A375 (cell line): ENCODE results near the gene PCDHGA6. TPM values are rescaled to one million over a fixed set of nuclear protein-coding genes. Genes with fewer than 3 reads are reported as not detected.

Experiments
- total RNA-seq: library from RNA; depleted of rRNA; stranded (reverse); fragments of >200 nt; shearing (Covaris generic); gene quantifications from 2 replicates; pipeline ENCODE4 v1.2.3, GENCODE V29; 2014; rRNA removed

The PCDHGA6 gene
- total RNA-seq, 1 experiment from 2014 or later = 1.2 TPM

DNA sequence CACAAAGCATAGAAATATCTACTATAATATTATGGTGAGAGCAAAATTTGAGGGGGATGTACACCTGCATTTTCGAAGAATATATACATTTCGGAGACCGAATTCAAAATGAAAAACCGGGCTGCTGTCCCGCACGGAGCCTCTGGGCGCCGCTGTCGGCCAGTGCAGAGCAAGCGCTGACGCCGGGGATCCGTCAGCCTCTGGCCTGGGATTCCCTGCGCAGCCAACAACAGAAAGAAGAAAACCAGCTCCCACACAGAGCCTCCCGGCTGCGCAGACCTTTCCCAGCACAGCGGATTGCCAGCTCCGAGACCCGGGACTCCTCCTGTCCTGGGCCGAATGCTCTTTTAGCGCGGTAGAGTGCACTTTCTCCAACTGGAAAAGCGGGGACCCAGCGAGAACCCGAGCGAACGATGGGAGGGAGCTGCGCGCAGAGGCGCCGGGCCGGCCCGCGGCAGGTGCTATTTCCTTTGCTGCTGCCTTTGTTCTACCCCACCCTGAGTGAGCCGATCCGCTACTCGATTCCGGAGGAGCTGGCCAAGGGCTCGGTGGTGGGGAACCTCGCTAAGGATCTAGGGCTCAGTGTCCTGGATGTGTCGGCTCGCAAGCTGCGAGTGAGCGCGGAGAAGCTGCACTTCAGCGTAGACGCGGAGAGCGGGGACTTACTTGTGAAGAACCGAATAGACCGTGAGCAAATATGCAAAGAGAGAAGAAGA is 34.3 kb downstream of the PCDHGA6 start, which contains the start of gene PCDHGB6:
PCDHGB6 (plus strand) TSS at position 232 of the 716 bp plus-strand sequence; CDS start at position 414, 182 bp downstream.

GRCh38 chr5:141412854-141413539 is 39.3 kb downstream of the PCDHGA6 start, which contains the start of gene PCDHGA10:
Gene PCDHGA10 (plus strand): TSS chr5:141412987. CDS start chr5:141413176, 189 bp downstream.

GRCh38 chr5:141417494-141418172 is 43.9 kb downstream of the PCDHGA6 start, which contains the start of gene PCDHGB7:
Gene PCDHGB7 (plus strand): TSS chr5:141417677. CDS start chr5:141417860, 183 bp downstream.

DNA sequence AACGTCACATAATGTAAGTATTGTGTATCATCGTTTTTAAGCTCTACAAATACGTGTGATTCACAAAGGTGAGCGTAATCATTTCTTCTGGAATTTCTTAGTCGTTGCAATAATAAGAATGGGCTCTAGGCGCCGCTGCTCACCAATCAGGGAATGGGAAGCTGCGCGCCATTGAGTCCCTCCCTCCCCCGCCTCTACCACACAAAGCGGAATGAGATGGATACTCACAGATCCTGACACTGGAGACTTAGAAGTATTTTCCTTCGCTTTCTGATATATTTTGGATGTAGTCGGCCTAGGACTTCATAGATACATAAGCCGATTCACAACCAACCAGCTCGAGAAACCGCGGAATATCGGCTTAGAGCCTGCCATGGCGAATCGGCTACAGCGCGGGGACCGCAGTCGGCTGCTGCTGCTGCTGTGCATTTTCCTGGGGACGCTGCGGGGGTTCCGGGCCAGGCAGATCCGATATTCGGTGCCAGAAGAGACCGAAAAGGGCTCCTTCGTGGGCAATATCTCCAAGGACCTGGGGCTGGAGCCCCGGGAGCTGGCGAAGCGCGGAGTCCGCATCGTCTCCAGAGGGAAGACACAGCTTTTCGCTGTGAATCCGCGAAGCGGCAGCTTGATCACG is 47.3 kb downstream of the PCDHGA6 start, which contains the start of gene PCDHGA11:
PCDHGA11 (plus strand) TSS at position 197 of the 634 bp plus-strand sequence; CDS start at position 374, 177 bp downstream.

Other genes starting within 250 kb of the PCDHGA6 start
- gene PCDHB5, start 238.7 kb upstream of the PCDHGA6 start, total RNA-seq = 12.2 and 12.4 TPM in 2 replicates
- gene PCDHB6, start 223.8 kb upstream of the PCDHGA6 start, total RNA-seq = 7.8 and 10.6 TPM in 2 replicates
- 5.7 and 6.7 TPM in 2 replicates for gene PCDHB7, start 201.2 kb upstream of the PCDHGA6 start, total RNA-seq
- 6.5 and 6.6 TPM in 2 replicates for gene PCDHB8, start 196.1 kb upstream of the PCDHGA6 start, total RNA-seq
- gene PCDHB16, start 191.5 kb upstream of the PCDHGA6 start, total RNA-seq = 7.7 and 7.9 TPM in 2 replicates
- gene PCDHB9, start 186.7 kb upstream of the PCDHGA6 start, total RNA-seq = 3.1 and 4.1 TPM in 2 replicates
- gene PCDHB10, start 181.5 kb upstream of the PCDHGA6 start, total RNA-seq = 2.3 and 3.0 TPM in 2 replicates
- 2.7 and 3.9 TPM in 2 replicates for gene PCDHB11, start 174.3 kb upstream of the PCDHGA6 start, total RNA-seq
- gene PCDHB12, start 165.2 kb upstream of the PCDHGA6 start, total RNA-seq = 2.3 and 2.7 TPM in 2 replicates
- 2.4 and 2.9 TPM in 2 replicates for gene PCDHB13, start 160.0 kb upstream of the PCDHGA6 start, total RNA-seq
- gene PCDHB14, start 150.5 kb upstream of the PCDHGA6 start, total RNA-seq = 1.8 and 2.9 TPM in 2 replicates
- gene PCDHB15, start 128.5 kb upstream of the PCDHGA6 start, total RNA-seq = 2.1 and 2.7 TPM in 2 replicates
- 0.19 TPM in 1 of 2 replicates, not detected in the other for gene SLC25A2, start 69.8 kb upstream of the PCDHGA6 start, total RNA-seq
- gene TAF7, start 53.1 kb upstream of the PCDHGA6 start, total RNA-seq = 92.6 and 94.6 TPM in 2 replicates
- gene PCDHGA1, start 43.4 kb upstream of the PCDHGA6 start, total RNA-seq = 2.5 TPM in 2 replicates
- 0.66 and 1.0 TPM in 2 replicates for gene PCDHGA2, start 35.1 kb upstream of the PCDHGA6 start, total RNA-seq
- gene PCDHGA3, start 30.1 kb upstream of the PCDHGA6 start, total RNA-seq = 0.32 and 0.79 TPM in 2 replicates
- gene PCDHGB1, start 23.8 kb upstream of the PCDHGA6 start, total RNA-seq = 4.5 and 5.0 TPM in 2 replicates
- gene PCDHGA4, start 18.9 kb upstream of the PCDHGA6 start, total RNA-seq = 1.9 and 2.0 TPM in 2 replicates
- 1.9 and 2.3 TPM in 2 replicates for gene PCDHGB2, start 13.9 kb upstream of the PCDHGA6 start, total RNA-seq
- gene PCDHGA5, start 9.7 kb upstream of the PCDHGA6 start, total RNA-seq = 1.3 and 1.4 TPM in 2 replicates
- gene PCDHGB3, start 3.6 kb upstream of the PCDHGA6 start, total RNA-seq = 0.83 and 1.5 TPM in 2 replicates
- gene PCDHGA7, start 8.9 kb downstream of the PCDHGA6 start, total RNA-seq = 6.1 and 8.1 TPM in 2 replicates
- 2.0 TPM in 2 replicates for gene PCDHGB4, start 13.8 kb downstream of the PCDHGA6 start, total RNA-seq
- 1.1 and 1.6 TPM in 2 replicates for gene PCDHGA8, start 18.7 kb downstream of the PCDHGA6 start, total RNA-seq
- gene PCDHGB5, start 24.1 kb downstream of the PCDHGA6 start, total RNA-seq = 1.9 and 2.4 TPM in 2 replicates
- gene PCDHGA9, start 28.9 kb downstream of the PCDHGA6 start, total RNA-seq = 1.1 and 2.7 TPM in 2 replicates
- gene PCDHGB6, start 34.1 kb downstream of the PCDHGA6 start, total RNA-seq = 0.80 and 1.2 TPM in 2 replicates
- gene PCDHGA10, start 39.1 kb downstream of the PCDHGA6 start, total RNA-seq = 4.3 and 6.0 TPM in 2 replicates
- 0.72 and 0.90 TPM in 2 replicates for gene PCDHGB7, start 43.8 kb downstream of the PCDHGA6 start, total RNA-seq
- gene PCDHGA11, start 47.2 kb downstream of the PCDHGA6 start, total RNA-seq = 0.30 and 0.96 TPM in 2 replicates
- 0.80 and 1.2 TPM in 2 replicates for gene PCDHGA12, start 56.6 kb downstream of the PCDHGA6 start, total RNA-seq
- 62.5 and 65.1 TPM in 2 replicates for gene PCDHGC3, start 102.1 kb downstream of the PCDHGA6 start, total RNA-seq
- 1.3 and 1.8 TPM in 2 replicates for gene PCDHGC4, start 111.1 kb downstream of the PCDHGA6 start, total RNA-seq
- 1.1 and 1.3 TPM in 2 replicates for gene PCDHGC5, start 115.2 kb downstream of the PCDHGA6 start, total RNA-seq
- 52.1 and 55.8 TPM in 2 replicates for gene DIAPH1, start 245.1 kb downstream of the PCDHGA6 start, total RNA-seq